Activated T-helper 1 cell treated with anti-CD3 and anti-CD28 coated beads, Interleukin-12 subunit alpha, Interleukin-12 subunit beta, Interleukin-2, Interleukin-4 antibody, amounts not matched to agents 30 ng/mL and 10 ng/mL and 1 ng/mL, durations not matched to agents 14 hours and 24 hours and 36 hours (primary cell): ENCODE results near the gene RPA1. TPM values are rescaled to one million over a fixed set of nuclear protein-coding genes. Genes with fewer than 3 reads are reported as not detected.
"Not testable (repeated sequence)": the region's sequence is repeated elsewhere in the genome, so short reads cannot be mapped to it uniquely, and the experiment has no call there.

Experiments
- DNase-seq: peaks from one replicate; pipeline ENCODE4 v3.0.0; 2021; ENCODE audit warnings: low spot score
- H3K27ac Mint-ChIP-seq: one replicate; pipeline ENCODE4 v1.8.0; 2021; ENCODE audit warnings: mild to moderate bottlenecking, mixed read lengths
- H3K27me3 Mint-ChIP-seq: one replicate; pipeline ENCODE4 v1.8.0; 2022; ENCODE audit warnings: mild to moderate bottlenecking, moderate library complexity, mixed read lengths; ENCODE audit not compliant: insufficient read depth
- H3K36me3 Mint-ChIP-seq: one replicate; pipeline ENCODE4 v1.8.0; 2021; ENCODE audit warnings: low read depth, mixed read lengths
- H3K4me1 Mint-ChIP-seq: one replicate; pipeline ENCODE4 v1.8.0; 2021; ENCODE audit warnings: low read depth, mixed read lengths
- H3K4me3 Mint-ChIP-seq: one replicate; pipeline ENCODE4 v1.8.0; 2021; ENCODE audit warnings: mild to moderate bottlenecking, moderate library complexity, mixed read lengths
- H3K9me3 Mint-ChIP-seq: one replicate; pipeline ENCODE4 v1.8.0; 2021; ENCODE audit warnings: mixed read lengths
- intact Hi-C: fragments of 100-400 bp; cut with micrococcal nuclease; formaldehyde crosslinking; loops from one replicate; pipeline ENCODE4 v1.15.1; 2024
- total RNA-seq: library from RNA; stranded (reverse); gene quantifications from 2 replicates; pipeline ENCODE4 v1.2.3, GENCODE V29; 2022

RPA1 gene
- total RNA-seq, 1 donor from 2014 or later, result 269 TPM

- intact Hi-C loops, H3K27me3 Mint-ChIP-seq, H3K9me3 Mint-ChIP-seq, H3K27ac Mint-ChIP-seq, H3K4me3 Mint-ChIP-seq, H3K4me1 Mint-ChIP-seq, DNase-seq: not testable (repeated sequence)
- H3K36me3 Mint-ChIP-seq, result peaks cover 63% of the 10 kb centered on the region
These were observed 65.7 kb downstream of the RPA1 start for GRCh38 chr17:1895479-1895878.

- Mint-ChIP-seq H3K4me3 (no peak overlapping the region), H3K27ac (no peak overlapping the region), H3K4me1 (no peaks in the 10 kb centered on the region), H3K9me3 (no peaks in the 10 kb centered on the region), H3K27me3 (no peaks in the 10 kb centered on the region), H3K36me3 (peaks cover 56% of the 10 kb centered on the region)
- intact Hi-C loops, result no loop called here
- DNase-seq, result no peak
These were observed 66.7 kb downstream of the RPA1 start for GRCh38 chr17:1896243-1897104.

- H3K9me3 Mint-ChIP-seq, result no peaks in the 10 kb centered on the region
- no peak for DNase-seq
- H3K27me3 Mint-ChIP-seq, result no peaks in the 10 kb centered on the region
- H3K4me1 Mint-ChIP-seq, result no peaks in the 10 kb centered on the region
- peaks cover 53% of the 10 kb centered on the region for H3K36me3 Mint-ChIP-seq
- intact Hi-C loops, result no loop called here
- no peak overlapping the region for H3K27ac Mint-ChIP-seq
- H3K4me3 Mint-ChIP-seq, result no peak overlapping the region
These were observed 67.4 kb downstream of the RPA1 start for GRCh38 chr17:1897105-1897656.

DNA sequence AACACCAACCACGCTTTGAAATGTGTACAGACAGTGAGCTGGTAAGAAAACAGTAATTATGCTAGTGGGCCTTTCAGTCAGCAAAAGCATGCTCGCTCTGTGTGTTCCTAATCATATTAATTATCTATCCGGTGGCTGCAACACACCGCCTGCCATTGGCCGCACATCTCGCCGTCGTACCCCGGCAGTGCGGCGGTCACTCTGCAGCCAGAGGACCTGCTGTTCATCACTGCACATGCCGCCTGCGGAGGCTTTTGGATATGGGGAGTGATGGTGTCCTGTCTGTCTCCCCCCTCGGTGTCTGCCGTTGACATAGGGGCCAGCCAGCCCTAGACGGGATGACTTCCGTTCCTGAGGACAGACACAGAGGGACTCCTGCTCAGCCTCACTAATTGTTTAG, 68.5 kb downstream of the RPA1 start:
- Mint-ChIP-seq H3K27me3 (peaks cover 2% of the 10 kb centered on the region), H3K4me1 (no peaks in the 10 kb centered on the region), H3K9me3 (no peaks in the 10 kb centered on the region), H3K4me3 (no peak overlapping the region), H3K36me3 (peaks cover 45% of the 10 kb centered on the region), H3K27ac (no peak overlapping the region)
- intact Hi-C loops, result no loop called here
- no peak for DNase-seq

DNA sequence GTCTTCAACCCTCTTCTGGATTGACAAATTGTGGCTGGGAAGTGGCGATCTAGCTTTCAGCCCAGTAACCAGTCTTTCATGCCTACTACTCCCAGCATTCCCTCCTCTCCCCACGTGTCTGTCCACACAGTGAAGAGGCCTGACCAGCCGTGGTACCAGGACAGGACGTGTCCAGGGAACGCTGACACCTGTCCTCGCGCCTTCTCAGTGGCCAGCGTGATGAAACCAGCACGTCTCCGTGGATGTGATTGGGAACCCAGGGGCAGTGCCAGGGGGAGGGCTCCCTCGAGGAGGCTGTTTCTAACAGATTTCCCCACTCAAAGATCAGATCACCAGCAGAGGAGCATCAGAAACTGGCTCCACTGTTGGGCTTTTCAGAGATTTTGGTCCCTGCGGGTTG, 69.1 kb downstream of the RPA1 start:
- Mint-ChIP-seq H3K27me3 (peaks cover 2% of the 10 kb centered on the region), H3K27ac (no peak overlapping the region), H3K9me3 (no peaks in the 10 kb centered on the region), H3K4me1 (no peaks in the 10 kb centered on the region), H3K36me3 (peaks cover 42% of the 10 kb centered on the region), H3K4me3 (no peak overlapping the region)
- no peak for DNase-seq
- intact Hi-C loops, result no loop called here

DNA sequence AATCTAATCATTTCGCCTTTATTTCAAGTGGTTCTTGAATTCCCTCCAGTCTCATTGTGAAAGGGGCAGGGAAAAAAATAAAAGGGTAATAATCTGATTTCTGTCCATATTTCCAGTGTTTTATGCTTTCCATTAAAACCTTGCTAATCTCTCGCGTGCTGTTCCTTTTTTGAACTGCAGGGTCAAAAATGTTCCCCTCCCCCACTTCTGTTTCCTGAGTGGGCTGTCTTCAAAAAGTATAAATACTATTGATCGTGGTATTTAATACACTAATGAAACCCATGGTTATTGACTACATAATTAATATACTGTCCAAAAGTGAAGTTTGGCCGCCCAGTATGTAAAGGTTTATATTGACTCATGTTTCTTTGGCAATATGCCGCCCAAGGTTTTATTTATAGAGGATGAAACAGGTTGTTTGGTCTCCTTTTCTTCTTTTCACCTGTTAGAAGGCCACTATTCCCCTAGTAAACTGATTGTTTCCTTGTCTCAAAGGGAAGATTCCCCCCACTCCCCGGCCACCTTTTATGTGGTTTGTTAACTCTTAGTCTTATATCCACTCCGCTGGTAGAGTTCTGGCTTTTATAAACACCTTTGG, 69.7 kb downstream of the RPA1 start:
- intact Hi-C loops, result no loop called here
- Mint-ChIP-seq H3K4me1 (no peaks in the 10 kb centered on the region), H3K4me3 (no peak overlapping the region), H3K27ac (no peak overlapping the region), H3K36me3 (peaks cover 37% of the 10 kb centered on the region), H3K27me3 (peaks cover 8% of the 10 kb centered on the region), H3K9me3 (no peaks in the 10 kb centered on the region)
- no peak for DNase-seq

DNA sequence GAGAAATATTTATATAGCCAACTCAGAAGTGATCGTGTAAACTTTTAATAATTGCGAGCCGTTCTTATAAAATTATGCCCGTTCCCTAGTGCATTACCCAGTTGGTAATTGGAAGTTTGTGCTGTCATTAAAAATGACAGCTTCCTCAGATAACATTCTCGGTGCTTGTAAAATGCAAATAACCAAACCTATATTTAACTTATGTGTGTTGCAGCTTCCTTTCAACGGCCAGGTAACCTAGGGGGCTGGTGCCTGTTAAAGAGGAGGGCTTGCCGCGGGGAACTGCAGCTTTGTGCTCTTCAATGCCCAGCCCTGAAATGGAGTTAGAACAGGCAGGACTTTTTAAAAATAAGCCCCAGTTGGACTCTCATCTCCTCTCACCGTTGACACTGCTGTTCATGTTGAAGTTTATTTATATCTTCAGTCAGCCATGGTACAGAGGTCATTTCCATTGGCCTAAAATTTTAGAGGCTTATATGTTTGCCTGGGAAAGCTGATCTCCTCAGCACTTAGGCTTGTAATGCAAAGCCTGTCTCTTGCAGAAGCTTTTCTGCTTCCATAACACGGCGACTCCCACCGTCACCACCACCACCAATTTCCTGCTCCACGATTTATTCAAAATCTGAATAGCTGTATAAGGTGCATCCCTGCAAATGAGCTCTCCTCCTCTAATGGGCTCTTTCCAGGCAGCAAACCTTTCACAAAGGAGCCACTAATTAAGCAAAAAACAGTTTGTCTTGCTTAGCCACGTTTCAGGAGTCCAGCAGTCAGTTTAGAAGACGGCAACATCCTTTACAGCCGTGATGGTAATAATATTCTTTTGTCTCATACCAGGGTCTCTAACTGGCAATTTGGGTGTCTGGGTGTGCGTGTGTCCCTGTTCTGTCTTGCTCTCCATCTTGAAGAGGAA, 74.7 kb downstream of the RPA1 start:
- Mint-ChIP-seq H3K36me3 (no peaks in the 10 kb centered on the region), H3K4me1 (no peaks in the 10 kb centered on the region), H3K4me3 (no peak overlapping the region), H3K9me3 (no peaks in the 10 kb centered on the region), H3K27me3 (peaks cover 44% of the 10 kb centered on the region), H3K27ac (no peak overlapping the region)
- no peak for DNase-seq
- intact Hi-C loops, result loop anchor here (10.0 kb wide), 2 partner anchors 360 to 450 kb away; no protein-coding TSS in a partner anchor

- Mint-ChIP-seq H3K4me3 (no peak overlapping the region), H3K36me3 (no peaks in the 10 kb centered on the region), H3K9me3 (no peaks in the 10 kb centered on the region), H3K27ac (no peak overlapping the region), H3K27me3 (peaks cover 51% of the 10 kb centered on the region), H3K4me1 (no peaks in the 10 kb centered on the region)
- DNase-seq, result no peak
- intact Hi-C loops, result loop anchor here (10.0 kb wide), 2 partner anchors 359 to 449 kb away; no protein-coding TSS in a partner anchor
These were observed 75.5 kb downstream of the RPA1 start for GRCh38 chr17:1905190-1905913.

DNA sequence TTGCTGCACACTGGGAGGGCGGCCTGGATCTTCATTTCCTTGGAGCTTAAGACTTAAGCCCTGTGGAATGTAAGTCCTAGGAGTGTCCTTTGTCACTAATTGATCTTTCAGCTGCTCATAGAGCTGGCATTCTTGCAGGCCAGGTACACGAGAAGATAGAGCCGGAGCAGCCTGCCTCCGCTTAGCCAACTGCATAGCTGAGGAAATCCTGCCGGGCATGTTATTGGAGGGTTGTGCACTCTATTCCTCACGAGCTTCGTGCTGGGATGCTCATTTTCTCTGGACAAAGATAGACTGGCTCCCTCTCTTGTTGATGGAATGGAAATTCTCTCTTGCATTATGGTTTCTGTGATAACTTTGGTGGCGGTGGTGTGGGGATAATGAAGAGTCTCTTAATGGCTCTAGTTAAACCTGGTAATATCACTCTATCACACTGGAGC, 76.9 kb downstream of the RPA1 start:
- Mint-ChIP-seq H3K9me3 (no peaks in the 10 kb centered on the region), H3K4me1 (no peaks in the 10 kb centered on the region), H3K27ac (no peak overlapping the region), H3K4me3 (no peak overlapping the region), H3K36me3 (no peaks in the 10 kb centered on the region), H3K27me3 (peaks cover 55% of the 10 kb centered on the region)
- intact Hi-C loops, result loop anchor here (10.0 kb wide), 2 partner anchors 358 to 448 kb away; no protein-coding TSS in a partner anchor
- no peak for DNase-seq

DNA sequence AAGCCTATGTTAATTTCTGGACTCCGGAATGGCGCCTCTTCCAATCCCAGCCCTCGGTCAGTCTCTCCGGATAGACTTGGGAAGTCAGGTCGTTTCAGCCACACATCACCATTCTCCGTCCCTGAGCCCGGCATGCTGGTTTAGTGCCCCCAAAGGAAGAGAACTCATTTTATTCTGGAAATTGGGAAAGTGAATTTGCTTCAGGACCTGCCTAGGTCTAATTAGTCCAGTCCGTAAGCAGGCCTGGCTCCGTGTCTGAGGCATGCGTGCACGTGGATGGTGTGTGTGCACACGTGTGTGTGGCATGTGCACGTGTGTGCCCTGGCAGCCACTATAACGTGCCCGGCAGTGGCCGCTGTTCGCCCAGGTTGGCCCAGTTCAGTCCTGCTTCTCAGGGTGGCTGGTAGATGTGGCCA, 77.4 kb downstream of the RPA1 start:
- Mint-ChIP-seq H3K9me3 (no peaks in the 10 kb centered on the region), H3K4me1 (no peaks in the 10 kb centered on the region), H3K27ac (no peak overlapping the region), H3K27me3 (peaks cover 59% of the 10 kb centered on the region), H3K4me3 (no peak overlapping the region), H3K36me3 (no peaks in the 10 kb centered on the region)
- intact Hi-C loops, result loop anchor here (10.0 kb wide), 2 partner anchors 358 to 448 kb away; no protein-coding TSS in a partner anchor
- no peak for DNase-seq

DNA sequence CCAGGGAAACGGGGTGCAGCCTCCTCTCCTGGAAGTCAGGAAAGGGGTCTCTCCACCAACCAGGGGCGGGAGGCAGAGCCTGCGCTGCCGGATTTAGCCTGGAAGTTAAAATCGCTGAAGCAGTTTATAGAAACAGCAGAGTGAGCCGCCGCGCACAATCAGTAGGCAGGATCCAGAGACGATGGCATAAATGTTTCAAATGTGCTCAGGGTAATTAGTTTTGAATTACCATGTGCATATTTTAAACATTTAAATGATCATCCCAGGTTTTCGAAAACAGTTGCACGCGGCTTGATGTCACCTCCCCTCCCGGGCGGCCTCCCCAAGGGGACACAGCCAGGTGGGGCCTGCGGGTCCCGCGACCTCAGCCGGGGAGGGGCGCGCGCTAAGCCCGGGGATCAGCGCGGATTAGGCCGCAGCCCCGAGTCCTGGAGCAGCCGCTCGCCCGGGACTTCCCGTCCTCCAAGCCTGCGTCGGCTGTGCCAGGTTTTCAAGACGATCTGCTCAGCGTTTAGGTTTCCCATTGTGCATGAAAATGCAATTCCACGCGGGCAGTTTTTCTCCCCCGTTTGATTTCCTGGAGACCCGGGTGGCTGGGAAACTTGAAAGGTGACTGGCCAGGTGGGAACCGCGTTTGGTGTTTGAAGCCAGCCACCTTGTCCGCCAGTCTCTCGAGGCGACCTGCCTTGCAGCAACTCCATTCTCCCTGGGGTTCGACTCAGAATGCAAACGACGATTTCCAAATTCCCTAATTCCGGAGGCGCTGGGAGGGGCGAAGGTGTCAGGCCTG, 78.3 kb downstream of the RPA1 start:
- H3K27ac Mint-ChIP-seq, result no peak overlapping the region
- peak overlapping the region; percentile 50 for H3K4me3 Mint-ChIP-seq
- H3K36me3 Mint-ChIP-seq, result no peaks in the 10 kb centered on the region
- H3K4me1 Mint-ChIP-seq, result no peaks in the 10 kb centered on the region
- intact Hi-C loops, result loop anchor here (1.0 to 10.0 kb wide), 5 partner anchors 117 to 447 kb away; partner anchors contain the start of genes DPH1, OVCA2 and RTN4RL1
- no peaks in the 10 kb centered on the region for H3K9me3 Mint-ChIP-seq
- H3K27me3 Mint-ChIP-seq, result peaks cover 62% of the 10 kb centered on the region
- peak; percentile 7 for DNase-seq
